Right lobe of liver (tissue), 6 donors: ENCODE measurements around the gene RAB11FIP3. TPM values are rescaled to one million over a fixed set of nuclear protein-coding genes. Genes with fewer than 3 reads are reported as not detected.
"Not testable (repeated sequence)": the region's sequence is repeated elsewhere in the genome, so short reads cannot be mapped to it uniquely, and the experiment has no call there.

ENCODE experiments used
- ATAC-seq, 4 donors: fragments of 200-7000 bp; cut with Tn5 transposase; one replicate each; pipeline ENCODE4 v1.9.1; 2020; ENCODE audit warnings: mild to moderate bottlenecking in 4 of 4, moderate library complexity in 4 of 4
- DNase-seq, 3 donors: peaks; one replicate each; pipeline ENCODE4 v3.0.0-alpha.2; 2020
- H3K27ac ChIP-seq, 3 donors: fragments of 200-600 bp; one replicate each; pipeline ENCODE4 v1.8.0; 2022
- H3K27me3 ChIP-seq, 2 donors: fragments of 200-600 bp; one replicate each; pipeline ENCODE4 v1.8.0; 2022
- H3K36me3 ChIP-seq, 4 donors: fragments of 200-600 bp; sonication (generic) in 1 of 4; one replicate each; pipeline versions ENCODE4 v1.5.1 to v1.8.0; 2017 to 2022; ENCODE audit warnings: control low read depth in 1 of 4
- H3K4me1 ChIP-seq, 4 donors: fragments of 200-600 bp; sonication (generic) in 1 of 4; one replicate each; pipeline versions ENCODE4 v1.5.1 to v1.8.0; 2017 to 2022; ENCODE audit warnings: control low read depth in 1 of 4
- H3K4me3 ChIP-seq, 3 donors: fragments of 200-600 bp; one replicate each; pipeline ENCODE4 v1.8.0; 2022
- H3K9me3 ChIP-seq, 4 donors: fragments of 200-600 bp; sonication (generic) in 1 of 4; one replicate each; pipeline versions ENCODE4 v1.5.1 to v1.8.0; 2017 to 2022; ENCODE audit warnings: control low read depth in 1 of 4
- POLR2A ChIP-seq: fragments of 450-650 bp; IDR thresholded peaks from one replicate; pipeline ENCODE4 v1.6.1; 2017; ENCODE audit warnings: antibody characterized with exemption, mild to moderate bottlenecking
- WGBS: methylation state at CpG from one replicate; pipeline ENCODE4 v1.1.6; 2018; ENCODE audit warnings: low coverage, low lambda C conversion rate; ENCODE audit not compliant: insufficient coverage; ENCODE audit errors: missing lambda C conversion rate; 5-methylcytosine and 5-hydroxymethylcytosine counted together
- intact Hi-C, 2 donors: fragments of 100-400 bp; cut with DNase I; formaldehyde crosslinking; loops; one replicate each; pipeline versions ENCODE4 v1.11.2 to v1.14.1; 2022
- total RNA-seq, 6 experiments: library from RNA; depleted of rRNA in 2 of 6; stranded (reverse); fragments of >200 nt in 2 of 6; fragmentation: NEBNext Ultra II Directional in 3 of 6; extraction: Animal tissue kit (Norgen Biotek cat#: 25700) in 3 of 6; gene quantifications; one replicate each; pipeline versions ENCODE4 v1.1.0 to v1.2.4, GENCODE V29; 2016 to 2023
- TF ChIP-seq, protein P1 (sequence below), 4 donors: fragments of 200-600 bp in 3 of 4; fragments of 450-650 bp in 1 of 4; IDR thresholded peaks; one replicate each; pipeline versions ENCODE4 v1.5.1 to v1.8.0; 2016 to 2022; ENCODE audit warnings: antibody characterized with exemption in 4 of 4, mild to moderate bottlenecking in 2 of 4
- donor health status: DM: no; HTN: yes; CAD: no.
- donor health status: DM: no; HTN: no; CAD: no.
- donor health status: DM: no; HTN: no; CAD: no.
- donor health status: DM: no; HTN: yes; CAD: no.
- donor health status: DM: no; HTN: yes; CAD: no.

Gene RAB11FIP3
- total RNA-seq, 6 experiments from 2014 or later = 19.5 to 38.3 (median 25.5) TPM

DNA sequence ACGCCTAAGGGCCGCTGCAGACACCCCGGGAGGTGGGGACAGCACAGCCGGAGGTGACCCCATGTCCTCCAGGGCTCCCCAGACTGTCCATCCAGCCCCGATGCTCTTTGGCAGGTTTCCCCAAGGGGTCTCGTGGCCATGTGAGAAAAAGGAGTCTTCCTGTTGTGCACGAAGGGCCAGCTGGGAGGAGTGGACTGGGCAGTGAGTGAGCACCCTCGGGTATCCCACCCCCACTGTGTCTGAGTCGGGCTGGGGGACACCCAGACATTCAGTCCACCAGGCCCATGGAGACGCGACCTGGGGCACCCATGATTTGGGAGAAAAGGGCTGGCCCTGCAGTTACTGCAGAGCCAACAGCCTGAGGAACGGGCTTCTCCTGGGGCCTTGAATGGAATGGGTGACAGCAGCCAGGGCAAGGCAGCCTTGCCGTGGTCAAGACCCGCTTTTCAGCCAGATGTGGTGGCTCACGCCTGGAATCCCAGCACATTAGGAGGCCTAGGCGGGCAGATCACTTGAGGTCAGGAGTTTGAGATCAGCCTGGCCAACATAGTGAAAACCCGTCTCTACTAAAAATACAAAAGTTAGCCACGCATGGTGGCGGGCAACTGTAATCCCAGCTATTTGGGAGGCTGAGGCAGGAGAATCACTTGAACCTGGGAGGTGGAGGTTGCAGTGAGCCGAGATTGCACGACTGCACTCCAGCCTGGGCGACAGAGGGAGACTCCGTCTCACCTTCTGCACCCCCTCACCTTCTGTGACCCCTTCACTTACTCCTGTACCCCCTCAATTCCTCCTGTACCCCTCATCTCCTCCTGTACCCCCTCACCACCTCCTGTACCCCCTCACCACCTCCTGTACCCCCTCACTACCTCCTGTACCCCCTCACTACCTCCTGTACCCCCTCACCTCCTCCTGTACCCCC is 78.0 kb downstream of the RAB11FIP3 start:
- Histone ChIP-seq H3K4me1 (peaks cover 0 to 12% (median 2%) of the 10 kb centered on the region in 4 donors), H3K36me3 (no peaks in the 10 kb centered on the region), H3K27me3 (no peaks in the 10 kb centered on the region), H3K27ac (peak overlapping the region; percentile 92 to 97 (median 95)), H3K4me3 (peak overlapping the region; percentile 29 to 55 (median 51)), H3K9me3 (no peaks in the 10 kb centered on the region)
- intact Hi-C loops = no loop called here
- WGBS = 74% methylated on average over 10 of the region's 23 CpGs
- TF ChIP-seq, protein P1, sequence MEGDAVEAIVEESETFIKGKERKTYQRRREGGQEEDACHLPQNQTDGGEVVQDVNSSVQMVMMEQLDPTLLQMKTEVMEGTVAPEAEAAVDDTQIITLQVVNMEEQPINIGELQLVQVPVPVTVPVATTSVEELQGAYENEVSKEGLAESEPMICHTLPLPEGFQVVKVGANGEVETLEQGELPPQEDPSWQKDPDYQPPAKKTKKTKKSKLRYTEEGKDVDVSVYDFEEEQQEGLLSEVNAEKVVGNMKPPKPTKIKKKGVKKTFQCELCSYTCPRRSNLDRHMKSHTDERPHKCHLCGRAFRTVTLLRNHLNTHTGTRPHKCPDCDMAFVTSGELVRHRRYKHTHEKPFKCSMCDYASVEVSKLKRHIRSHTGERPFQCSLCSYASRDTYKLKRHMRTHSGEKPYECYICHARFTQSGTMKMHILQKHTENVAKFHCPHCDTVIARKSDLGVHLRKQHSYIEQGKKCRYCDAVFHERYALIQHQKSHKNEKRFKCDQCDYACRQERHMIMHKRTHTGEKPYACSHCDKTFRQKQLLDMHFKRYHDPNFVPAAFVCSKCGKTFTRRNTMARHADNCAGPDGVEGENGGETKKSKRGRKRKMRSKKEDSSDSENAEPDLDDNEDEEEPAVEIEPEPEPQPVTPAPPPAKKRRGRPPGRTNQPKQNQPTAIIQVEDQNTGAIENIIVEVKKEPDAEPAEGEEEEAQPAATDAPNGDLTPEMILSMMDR (IDR thresholded peaks at IDR 0.05) = no peak
- no peak for TF ChIP-seq POLR2A
- ATAC-seq (peak; percentile 1 to 6 (median 4)), DNase-seq (peak in 1 of 3 donors; percentile 24)

DNA sequence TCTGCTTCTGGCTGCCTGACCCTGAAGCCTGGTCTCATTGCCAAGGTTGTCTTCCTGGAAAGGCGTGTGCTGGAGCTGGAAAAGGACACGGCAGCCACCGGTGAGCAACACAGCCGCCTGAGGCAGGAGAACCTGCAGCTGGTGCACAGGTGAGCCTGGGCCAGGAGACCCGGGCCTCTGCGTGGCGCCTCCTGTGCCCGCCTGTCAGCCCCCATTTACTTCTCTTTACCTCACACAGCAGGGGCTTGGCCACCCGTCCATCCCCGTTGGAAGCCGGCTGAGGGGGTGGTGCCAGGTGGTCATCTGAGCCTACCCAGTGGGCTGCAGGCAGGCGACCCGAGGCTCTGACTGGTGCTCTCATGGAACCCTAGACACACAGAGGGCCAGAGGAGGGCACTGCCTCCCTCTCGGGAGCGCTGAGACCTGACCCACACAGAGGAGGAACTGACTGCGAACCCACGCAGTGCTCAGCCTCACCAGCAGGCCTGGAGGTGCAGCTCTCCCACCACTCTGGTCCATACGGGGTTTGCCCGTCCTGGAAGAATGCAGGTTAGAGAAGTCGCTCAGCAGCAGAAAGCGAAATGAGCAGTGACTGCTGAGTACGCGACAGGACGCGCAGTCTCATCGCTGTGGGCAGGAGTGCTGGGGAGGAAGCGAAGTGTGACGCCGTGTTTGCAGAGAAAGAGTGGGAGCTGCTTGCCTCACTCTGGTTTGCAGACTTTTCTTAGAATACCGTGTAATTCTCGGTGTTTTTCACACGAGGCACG is 80.2 kb downstream of the RAB11FIP3 start:
- no peak for ATAC-seq

DNA sequence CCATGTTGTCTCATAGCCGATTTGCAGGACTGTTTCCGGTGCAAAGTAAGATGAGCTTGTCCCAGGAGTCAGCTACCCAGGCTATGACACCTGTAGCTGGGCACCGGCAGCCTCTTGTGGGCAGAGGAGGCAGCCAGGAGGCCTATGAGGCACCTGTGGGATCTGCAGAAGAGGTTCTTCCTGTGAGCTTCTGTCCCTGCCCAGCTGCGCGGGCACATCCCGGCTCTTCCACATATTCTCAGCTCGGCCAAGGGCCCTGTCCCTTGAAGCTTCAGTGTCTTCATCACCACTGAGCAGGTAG is 80.7 kb downstream of the RAB11FIP3 start:
- no peaks in the 10 kb centered on the region for H3K9me3 ChIP-seq
- TF ChIP-seq, protein P1 (IDR thresholded peaks at IDR 0.05) = no peak
- TF ChIP-seq POLR2A = no peak
- peaks cover 0 to 6% (median 3%) of the 10 kb centered on the region in 4 donors for H3K36me3 ChIP-seq
- ATAC-seq (no peak), DNase-seq (no peak)
- peaks cover 0 to 19% (median 6%) of the 10 kb centered on the region in 4 donors for H3K4me1 ChIP-seq
- intact Hi-C loops = no loop called here
- H3K27me3 ChIP-seq = no peaks in the 10 kb centered on the region
- no peak overlapping the region for H3K4me3 ChIP-seq
- H3K27ac ChIP-seq = no peak overlapping the region
- no CpG with 5 or more reads among the region's 7 CpGs for WGBS

More for the DNA sequence above, 80.2 kb downstream of the RAB11FIP3 start:
- no peaks in the 10 kb centered on the region for H3K9me3 ChIP-seq
- intact Hi-C loops = no loop called here
- peaks cover 0 to 6% (median 3%) of the 10 kb centered on the region in 4 donors for H3K36me3 ChIP-seq
- TF ChIP-seq, protein P1 (IDR thresholded peaks at IDR 0.05) = no peak
- TF ChIP-seq POLR2A = no peak
- no peak overlapping the region for H3K27ac ChIP-seq
- no peaks in the 10 kb centered on the region for H3K27me3 ChIP-seq
- 88% methylated on average over 10 of the region's 33 CpGs for whole genome bisulfite sequencing
- H3K4me3 ChIP-seq = no peak overlapping the region
- peaks cover 0 to 19% (median 6%) of the 10 kb centered on the region in 4 donors for H3K4me1 ChIP-seq
- no peak for DNase-seq

DNA sequence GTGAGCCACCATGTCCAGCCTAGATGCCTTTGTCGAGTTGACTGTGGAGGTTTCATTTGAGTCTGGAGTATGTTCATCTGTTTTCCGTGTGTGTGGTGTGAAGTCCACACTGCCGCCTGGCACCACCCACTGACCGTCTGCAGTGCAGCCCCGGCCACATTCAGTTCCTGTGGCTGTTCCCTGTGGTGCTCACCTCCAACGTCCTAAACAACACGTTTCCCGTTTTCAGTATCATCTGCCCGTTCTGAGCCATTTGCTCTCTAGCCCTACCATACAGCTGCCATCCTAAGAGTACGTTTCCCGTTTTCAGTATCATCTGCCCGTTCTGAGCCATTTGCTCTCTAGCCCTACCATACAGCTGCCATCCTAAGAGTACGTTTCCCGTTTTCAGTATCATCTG is 82.1 kb downstream of the RAB11FIP3 start:
- ATAC-seq = peak in 1 of 4 donors; percentile 4
- DNase-seq = not testable (repeated sequence)

More for the DNA sequence above, 82.1 kb downstream of the RAB11FIP3 start:
- H3K4me1 ChIP-seq = peaks cover 0 to 12% (median 6%) of the 10 kb centered on the region in 4 donors
- H3K9me3 ChIP-seq, H3K27ac ChIP-seq, H3K4me3 ChIP-seq, intact Hi-C loops, H3K36me3 ChIP-seq, H3K27me3 ChIP-seq: not testable (repeated sequence)
- WGBS = 80% methylated on average over 11 of the region's 14 CpGs
